HepG2 (cell line): ENCODE results near the gene PLSCR5. TPM values are rescaled to one million over a fixed set of nuclear protein-coding genes. Genes with fewer than 3 reads are reported as not detected.

ENCODE experiments used
- ATAC-seq: fragments of 200-7000 bp; cut with Tn5 transposase; 3 replicates; pipeline ENCODE4 v1.9.1; 2020; ENCODE audit warnings: mild to moderate bottlenecking, moderate library complexity
- BruUV-seq: library from RNA; stranded (reverse); fragments of 400-500 nt; replicated peaks from 2 replicates; lab custom pipeline; 2021; lab: Mats Ljungman, UMichigan
- CTCF ChIA-PET: fragments of 300-600 bp; formaldehyde crosslinking; extraction: SDS; loops from one replicate; lab custom pipeline; 2021; ENCODE audit warnings: low total read pairs, inconsistent platforms, low intra/inter-chr PET ratio; lab: Yijun Ruan, JAX
- POLR2A ChIA-PET: fragments of 350-600 bp; sonication (Branson Sonifier 250); formaldehyde crosslinking; loops from one replicate; lab custom pipeline; 2020; ENCODE audit warnings: antibody characterized with exemption, inconsistent platforms; lab: Yijun Ruan, JAX
- DNase-seq: peaks from one replicate; pipeline ENCODE4 v3.0.0-alpha.2; 2015; ENCODE audit warnings: low spot score
- FAIRE-seq: peaks from 3 replicates; lab custom pipeline; 2011; peaks lifted over from hg19 to GRCh38; lab: Jason Lieb, UNC
- H2AFZ ChIP-seq: one replicate; pipeline ENCODE4 v1.6.1; 2011; ENCODE audit warnings: low read length, inconsistent platforms
- H3K27ac ChIP-seq: fragments of 300-600 bp; 3 replicates; pipeline ENCODE4 v1.8.0; 2011; ENCODE audit warnings: mixed run types, mild to moderate bottlenecking, mixed read lengths, low read length, inconsistent platforms; ENCODE audit not compliant: insufficient read depth; ENCODE audit errors: extremely low read length
- H3K27me3 ChIP-seq, 2 experiments: fragments of 200-600 bp in 1 of 2; 2 replicates in 1 of 2; 3 replicates in 1 of 2; pipeline versions ENCODE4 v1.6.0 to v1.8.0; 2011; ENCODE audit warnings: low read length in 2 of 2, mild to moderate bottlenecking in 2 of 2, moderate library complexity in 2 of 2, inconsistent platforms in 1 of 2; ENCODE audit not compliant: insufficient read depth in 2 of 2, control insufficient read depth in 1 of 2
- H3K36me3 ChIP-seq, 2 experiments: fragments of 200-600 bp in 1 of 2; replicated peaks in 1 of 2; 2 replicates in 1 of 2; 3 replicates in 1 of 2; pipeline versions ENCODE4 v1.5.1 to v1.8.0; 2011; ENCODE audit warnings: low read length in 2 of 2, inconsistent platforms in 1 of 2; ENCODE audit not compliant: insufficient read depth in 2 of 2, control insufficient read depth in 1 of 2
- H3K4me1 ChIP-seq: 2 replicates; pipeline ENCODE4 v1.5.1; 2012; ENCODE audit warnings: low read length, inconsistent platforms; ENCODE audit not compliant: insufficient read depth
- H3K4me2 ChIP-seq: 2 replicates; pipeline ENCODE4 v1.6.0; 2011; ENCODE audit warnings: low read depth, low read length, inconsistent platforms
- H3K4me3 ChIP-seq, 3 experiments: fragments of 200-600 bp in 1 of 3; sonication (generic), shearing (Covaris generic) in 1 of 3; replicated peaks in 1 of 3; 2 replicates each; pipeline ENCODE4 v1.5.1; 2011 to 2016; ENCODE audit warnings: low read length in 3 of 3, inconsistent platforms in 2 of 3, low read depth in 2 of 3, mild to moderate bottlenecking in 2 of 3, control low read depth in 1 of 3, mixed read lengths in 1 of 3; ENCODE audit not compliant: insufficient read depth in 1 of 3
- H3K79me2 ChIP-seq: one replicate; pipeline ENCODE4 v1.6.1; 2011; ENCODE audit warnings: low read length, inconsistent platforms; ENCODE audit not compliant: insufficient read depth
- H3K9ac ChIP-seq: 2 replicates; pipeline ENCODE4 v1.6.0; 2011; ENCODE audit warnings: mild to moderate bottlenecking, low read depth, low read length, inconsistent platforms; ENCODE audit not compliant: insufficient read depth
- H3K9me3 ChIP-seq: 2 replicates; pipeline ENCODE4 v1.5.1; 2012; ENCODE audit warnings: mild to moderate bottlenecking, low read length
- H4K20me1 ChIP-seq: 2 replicates; pipeline ENCODE4 v1.6.0; 2011; ENCODE audit warnings: inconsistent platforms, mild to moderate bottlenecking, low read length, moderate library complexity; ENCODE audit not compliant: insufficient read depth
- ARID5B ChIP-seq: IDR thresholded peaks from 2 replicates; pipeline ENCODE4 v1.4.0; 2020; ENCODE audit warnings: mild to moderate bottlenecking, missing genetic modification reagents
- ELF1 ChIP-seq: sonication (generic); formaldehyde crosslinking; IDR thresholded peaks from 2 replicates; pipeline ENCODE4 v1.4.0; 2020; ENCODE audit warnings: missing genetic modification reagents
- WGBS: methylation state at CpG from one replicate; pipeline ENCODE4 v1.1.6; 2017; ENCODE audit warnings: low lambda C conversion rate; 5-methylcytosine and 5-hydroxymethylcytosine counted together
- in situ Hi-C: cut with HindIII; loops from 2 replicates; pipeline ENCODE4 v1.10.0; 2017; ENCODE audit warnings: low pct_unique_long_range_greater_than_20kb; ENCODE audit not compliant: extremely low pct_ligation_motif_present
- intact Hi-C: fragments of 100-400 bp; cut with micrococcal nuclease; formaldehyde crosslinking; loops from one replicate; pipeline ENCODE4 v1.10.0; 2022; ENCODE audit not compliant: unreplicated experiment
- polyA plus RNA-seq, 8 experiments: library from polyadenylated mRNA; depleted of rRNA in 3 of 8; stranded (reverse) in 7 of 8; unstranded in 1 of 8; fragments of >200 nt; fragmentation: Illumina TruSeq in 4 of 8; extraction: Trizol in 4 of 8; gene quantifications; 2 replicates each; pipeline versions ENCODE4 v1.2.1 to v1.2.3, GENCODE V29; 2011 to 2016; ENCODE audit warnings: low read depth in 4 of 8, missing spikeins in 1 of 8, mixed read lengths in 1 of 8; ENCODE audit not compliant: insufficient read depth in 1 of 8
- total RNA-seq, 5 experiments: library from RNA; depleted of rRNA; stranded (reverse); fragments of >200 nt; fragmentation: Illumina TruSeq; extraction: Trizol; gene quantifications; 2 replicates each; pipeline ENCODE4 v1.2.3, GENCODE V29; 2016; ENCODE audit warnings: low read depth in 1 of 5

Gene PLSCR5
- total and polyA plus RNA-seq, 2 of the 13 experiments (the other 11 are each of a cell fraction or from before 2014, with no cell fraction given), result 0.50 TPM; not detected in 1

GRCh38 chr3:146546366-146546965 is 58.7 kb downstream of the PLSCR5 start:
- ChIA-PET POLR2A (no interaction called here), CTCF (no interaction called here)
- Histone ChIP-seq H3K9me3 (no peaks in the 10 kb centered on the region), H3K27ac (no peak overlapping the region), H3K27me3 (no peaks in the 10 kb centered on the region), H3K4me2 (peak overlapping the region; percentile 68), H2AFZ (no peak overlapping the region), H3K79me2 (peaks cover 31% of the 10 kb centered on the region), H3K4me1 (peaks cover 48% of the 10 kb centered on the region), H3K9ac (no peak overlapping the region), H3K36me3 (no peaks in the 10 kb centered on the region), H4K20me1 (no peaks in the 10 kb centered on the region), H3K4me3 (0 out of 6 replicates have a peak overlapping the region, but pooled peaks of 1 of the 3 experiments have one; percentile 4)
- BruUV-seq, result no TSS peak
- TF ChIP-seq ELF1 (CRISPR knock-in tag) (no peak), ARID5B (CRISPR knock-in tag) (0 out of 2 replicates have a peak, but pooled peaks have one; percentile 5)
- FAIRE-seq (no peak), DNase-seq (no peak), ATAC-seq (no peak)
- intact Hi-C loops, result no loop called here
- in situ Hi-C loops, result no loop called here
- WGBS, result 0% methylated on average over 1 of the region's 1 CpG
